ENCODE measurements around the gene LEMD1.

Gene LEMD1

DNA sequence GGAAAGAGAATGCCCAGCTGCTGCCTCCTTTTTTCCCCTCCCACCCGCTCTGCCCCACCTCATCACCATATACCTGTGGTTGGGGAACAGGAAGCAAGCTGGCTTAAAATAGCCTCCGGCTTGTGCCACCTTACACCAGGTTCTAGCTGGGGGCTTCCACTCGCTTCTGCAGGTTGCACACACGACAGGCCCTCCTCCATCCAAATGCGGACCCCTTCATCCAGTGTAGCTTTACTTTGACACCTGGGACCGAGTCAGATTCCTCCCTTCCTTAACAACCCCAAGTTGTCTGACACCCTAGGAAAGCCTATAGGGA, 19.4 kb upstream of the LEMD1 start (continued):
- TF ChIP-seq, protein P1, sequence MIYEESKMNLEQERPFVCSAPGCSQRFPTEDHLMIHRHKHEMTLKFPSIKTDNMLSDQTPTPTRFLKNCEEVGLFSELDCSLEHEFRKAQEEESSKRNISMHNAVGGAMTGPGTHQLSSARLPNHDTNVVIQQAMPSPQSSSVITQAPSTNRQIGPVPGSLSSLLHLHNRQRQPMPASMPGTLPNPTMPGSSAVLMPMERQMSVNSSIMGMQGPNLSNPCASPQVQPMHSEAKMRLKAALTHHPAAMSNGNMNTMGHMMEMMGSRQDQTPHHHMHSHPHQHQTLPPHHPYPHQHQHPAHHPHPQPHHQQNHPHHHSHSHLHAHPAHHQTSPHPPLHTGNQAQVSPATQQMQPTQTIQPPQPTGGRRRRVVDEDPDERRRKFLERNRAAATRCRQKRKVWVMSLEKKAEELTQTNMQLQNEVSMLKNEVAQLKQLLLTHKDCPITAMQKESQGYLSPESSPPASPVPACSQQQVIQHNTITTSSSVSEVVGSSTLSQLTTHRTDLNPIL (CRISPR knock-in tag; IDR thresholded peaks at IDR 0.05; ENCODE audit: low read depth), result no peak
- TF ChIP-seq, protein P2, sequence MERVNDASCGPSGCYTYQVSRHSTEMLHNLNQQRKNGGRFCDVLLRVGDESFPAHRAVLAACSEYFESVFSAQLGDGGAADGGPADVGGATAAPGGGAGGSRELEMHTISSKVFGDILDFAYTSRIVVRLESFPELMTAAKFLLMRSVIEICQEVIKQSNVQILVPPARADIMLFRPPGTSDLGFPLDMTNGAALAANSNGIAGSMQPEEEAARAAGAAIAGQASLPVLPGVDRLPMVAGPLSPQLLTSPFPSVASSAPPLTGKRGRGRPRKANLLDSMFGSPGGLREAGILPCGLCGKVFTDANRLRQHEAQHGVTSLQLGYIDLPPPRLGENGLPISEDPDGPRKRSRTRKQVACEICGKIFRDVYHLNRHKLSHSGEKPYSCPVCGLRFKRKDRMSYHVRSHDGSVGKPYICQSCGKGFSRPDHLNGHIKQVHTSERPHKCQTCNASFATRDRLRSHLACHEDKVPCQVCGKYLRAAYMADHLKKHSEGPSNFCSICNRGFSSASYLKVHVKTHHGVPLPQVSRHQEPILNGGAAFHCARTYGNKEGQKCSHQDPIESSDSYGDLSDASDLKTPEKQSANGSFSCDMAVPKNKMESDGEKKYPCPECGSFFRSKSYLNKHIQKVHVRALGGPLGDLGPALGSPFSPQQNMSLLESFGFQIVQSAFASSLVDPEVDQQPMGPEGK (CRISPR knock-in tag; IDR thresholded peaks at IDR 0.05; ENCODE audit: borderline replicate concordance), result no peak
- TF ChIP-seq, protein P3, sequence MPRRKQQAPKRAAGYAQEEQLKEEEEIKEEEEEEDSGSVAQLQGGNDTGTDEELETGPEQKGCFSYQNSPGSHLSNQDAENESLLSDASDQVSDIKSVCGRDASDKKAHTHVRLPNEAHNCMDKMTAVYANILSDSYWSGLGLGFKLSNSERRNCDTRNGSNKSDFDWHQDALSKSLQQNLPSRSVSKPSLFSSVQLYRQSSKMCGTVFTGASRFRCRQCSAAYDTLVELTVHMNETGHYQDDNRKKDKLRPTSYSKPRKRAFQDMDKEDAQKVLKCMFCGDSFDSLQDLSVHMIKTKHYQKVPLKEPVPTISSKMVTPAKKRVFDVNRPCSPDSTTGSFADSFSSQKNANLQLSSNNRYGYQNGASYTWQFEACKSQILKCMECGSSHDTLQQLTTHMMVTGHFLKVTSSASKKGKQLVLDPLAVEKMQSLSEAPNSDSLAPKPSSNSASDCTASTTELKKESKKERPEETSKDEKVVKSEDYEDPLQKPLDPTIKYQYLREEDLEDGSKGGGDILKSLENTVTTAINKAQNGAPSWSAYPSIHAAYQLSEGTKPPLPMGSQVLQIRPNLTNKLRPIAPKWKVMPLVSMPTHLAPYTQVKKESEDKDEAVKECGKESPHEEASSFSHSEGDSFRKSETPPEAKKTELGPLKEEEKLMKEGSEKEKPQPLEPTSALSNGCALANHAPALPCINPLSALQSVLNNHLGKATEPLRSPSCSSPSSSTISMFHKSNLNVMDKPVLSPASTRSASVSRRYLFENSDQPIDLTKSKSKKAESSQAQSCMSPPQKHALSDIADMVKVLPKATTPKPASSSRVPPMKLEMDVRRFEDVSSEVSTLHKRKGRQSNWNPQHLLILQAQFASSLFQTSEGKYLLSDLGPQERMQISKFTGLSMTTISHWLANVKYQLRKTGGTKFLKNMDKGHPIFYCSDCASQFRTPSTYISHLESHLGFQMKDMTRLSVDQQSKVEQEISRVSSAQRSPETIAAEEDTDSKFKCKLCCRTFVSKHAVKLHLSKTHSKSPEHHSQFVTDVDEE (CRISPR knock-in tag; IDR thresholded peaks at IDR 0.05), result no peak
- TF ChIP-seq SNAI2 (CRISPR knock-in tag; IDR thresholded peaks at IDR 0.05) (no peak), ESRRG (CRISPR knock-in tag; IDR thresholded peaks at IDR 0.05) (no peak), ZFP3 (CRISPR knock-in tag; IDR thresholded peaks at IDR 0.05) (no peak)

DNA sequence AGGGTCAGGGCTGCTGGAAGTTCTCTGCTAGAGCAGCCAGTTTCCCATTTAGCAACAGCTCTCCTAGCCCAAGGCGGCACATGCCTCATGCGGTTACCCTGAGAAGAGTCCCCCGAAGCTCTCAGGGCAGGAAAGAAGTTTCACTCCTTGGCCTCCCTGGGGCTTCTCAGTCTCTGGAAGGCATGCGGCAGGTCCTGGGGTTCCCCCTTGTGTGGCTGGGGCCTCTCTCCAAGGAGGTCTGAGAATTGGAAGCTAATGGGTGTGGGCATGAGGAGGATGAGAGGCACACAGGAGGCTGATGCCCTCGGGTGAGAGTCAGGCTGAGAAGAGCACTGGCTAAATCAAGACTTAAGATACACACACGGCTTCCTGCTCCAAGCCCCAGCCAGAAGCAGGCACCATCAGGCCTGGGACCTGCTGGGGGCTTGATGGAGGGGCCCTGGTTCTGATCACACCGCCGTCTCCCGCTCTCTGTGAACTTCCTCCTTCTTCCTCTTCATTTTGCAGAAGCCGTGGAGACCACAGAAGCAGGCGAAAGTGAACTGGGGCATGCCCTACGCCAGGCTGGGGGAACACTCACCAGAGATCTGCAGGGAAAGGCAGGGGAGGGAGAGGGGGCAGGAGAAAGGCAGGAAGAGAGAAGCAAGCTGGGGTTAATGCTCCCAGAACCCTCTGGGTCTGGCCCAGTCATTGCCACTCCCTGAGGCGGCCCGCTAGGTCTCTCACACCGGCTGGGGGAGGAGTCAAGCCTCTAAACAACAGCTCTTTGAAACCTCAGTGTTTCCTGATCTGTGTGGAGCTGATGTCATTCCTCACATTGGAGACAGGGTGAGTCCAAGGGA, 18.8 kb upstream of the LEMD1 start:
- TF ChIP-seq, protein P4, sequence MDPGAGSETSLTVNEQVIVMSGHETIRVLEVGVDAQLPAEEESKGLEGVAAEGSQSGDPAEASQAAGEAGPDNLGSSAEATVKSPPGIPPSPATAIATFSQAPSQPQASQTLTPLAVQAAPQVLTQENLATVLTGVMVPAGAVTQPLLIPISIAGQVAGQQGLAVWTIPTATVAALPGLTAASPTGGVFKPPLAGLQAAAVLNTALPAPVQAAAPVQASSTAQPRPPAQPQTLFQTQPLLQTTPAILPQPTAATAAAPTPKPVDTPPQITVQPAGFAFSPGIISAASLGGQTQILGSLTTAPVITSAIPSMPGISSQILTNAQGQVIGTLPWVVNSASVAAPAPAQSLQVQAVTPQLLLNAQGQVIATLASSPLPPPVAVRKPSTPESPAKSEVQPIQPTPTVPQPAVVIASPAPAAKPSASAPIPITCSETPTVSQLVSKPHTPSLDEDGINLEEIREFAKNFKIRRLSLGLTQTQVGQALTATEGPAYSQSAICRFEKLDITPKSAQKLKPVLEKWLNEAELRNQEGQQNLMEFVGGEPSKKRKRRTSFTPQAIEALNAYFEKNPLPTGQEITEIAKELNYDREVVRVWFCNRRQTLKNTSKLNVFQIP (CRISPR knock-in tag; IDR thresholded peaks at IDR 0.05; ENCODE audit: borderline replicate concordance, low read depth), result no peak
- TF ChIP-seq ZNF565 (CRISPR knock-in tag; conservative IDR thresholded peaks at IDR 0.05; ENCODE audit: low read depth), result no peak
- TF ChIP-seq PPARA (CRISPR knock-in tag; IDR thresholded peaks at IDR 0.05; ENCODE audit: borderline replicate concordance), result no peak
- TF ChIP-seq SNAI2 (CRISPR knock-in tag; IDR thresholded peaks at IDR 0.05), result no peak
- TF ChIP-seq, protein P5, sequence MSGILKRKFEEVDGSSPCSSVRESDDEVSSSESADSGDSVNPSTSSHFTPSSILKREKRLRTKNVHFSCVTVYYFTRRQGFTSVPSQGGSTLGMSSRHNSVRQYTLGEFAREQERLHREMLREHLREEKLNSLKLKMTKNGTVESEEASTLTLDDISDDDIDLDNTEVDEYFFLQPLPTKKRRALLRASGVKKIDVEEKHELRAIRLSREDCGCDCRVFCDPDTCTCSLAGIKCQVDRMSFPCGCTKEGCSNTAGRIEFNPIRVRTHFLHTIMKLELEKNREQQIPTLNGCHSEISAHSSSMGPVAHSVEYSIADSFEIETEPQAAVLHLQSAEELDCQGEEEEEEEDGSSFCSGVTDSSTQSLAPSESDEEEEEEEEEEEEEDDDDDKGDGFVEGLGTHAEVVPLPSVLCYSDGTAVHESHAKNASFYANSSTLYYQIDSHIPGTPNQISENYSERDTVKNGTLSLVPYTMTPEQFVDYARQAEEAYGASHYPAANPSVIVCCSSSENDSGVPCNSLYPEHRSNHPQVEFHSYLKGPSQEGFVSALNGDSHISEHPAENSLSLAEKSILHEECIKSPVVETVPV (CRISPR knock-in tag; IDR thresholded peaks at IDR 0.05), result no peak
- TF ChIP-seq BACH2 (CRISPR knock-in tag; IDR thresholded peaks at IDR 0.05; ENCODE audit: borderline replicate concordance), result no peak
- no peak; the same call in 2 of the 3 replicates for ATAC-seq

DNA sequence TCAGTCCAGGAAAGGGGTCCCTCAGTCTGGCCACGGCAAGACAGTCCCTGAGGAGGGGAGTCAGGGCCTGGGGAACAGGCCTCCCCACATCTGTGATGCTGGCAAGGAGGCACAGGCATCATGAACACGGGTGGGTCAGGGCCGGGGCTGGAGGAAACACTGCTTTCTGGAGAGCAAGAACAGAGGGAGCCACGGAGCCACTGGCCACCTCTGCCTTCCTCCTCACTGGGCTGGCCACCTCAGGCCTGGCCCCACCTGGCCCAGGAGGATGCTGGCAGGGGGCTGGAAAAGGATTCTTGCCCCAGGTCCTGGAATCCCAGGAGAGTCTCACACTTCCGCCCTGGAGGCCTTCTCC, 18.2 kb upstream of the LEMD1 start:
- no peak for TF ChIP-seq CSDC2 (CRISPR knock-in tag; IDR thresholded peaks at IDR 0.05)
- TF ChIP-seq RARB (CRISPR knock-in tag; IDR thresholded peaks at IDR 0.05), result no peak
- no peak for TF ChIP-seq OSR1 (CRISPR knock-in tag; IDR thresholded peaks at IDR 0.05)
- TF ChIP-seq, protein P5 (CRISPR knock-in tag; IDR thresholded peaks at IDR 0.05), result no peak
- no peak for TF ChIP-seq TOX (CRISPR knock-in tag; IDR thresholded peaks at IDR 0.05; ENCODE audit: borderline replicate concordance)
- no peak for TF ChIP-seq ZFP3 (CRISPR knock-in tag; IDR thresholded peaks at IDR 0.05)
- TF ChIP-seq SNAI2 (CRISPR knock-in tag; IDR thresholded peaks at IDR 0.05), result no peak
- no peak for TF ChIP-seq ZNF565 (CRISPR knock-in tag; conservative IDR thresholded peaks at IDR 0.05; ENCODE audit: low read depth)
- TF ChIP-seq ZFP30 (CRISPR knock-in tag; IDR thresholded peaks at IDR 0.05), result no peak
- no peak for TF ChIP-seq ISL1 (CRISPR knock-in tag; IDR thresholded peaks at IDR 0.05)
- TF ChIP-seq, protein P2 (CRISPR knock-in tag; IDR thresholded peaks at IDR 0.05; ENCODE audit: borderline replicate concordance), result no peak
- no peak for TF ChIP-seq GLIS3 (CRISPR knock-in tag; IDR thresholded peaks at IDR 0.05)
- TF ChIP-seq, protein P4 (CRISPR knock-in tag; IDR thresholded peaks at IDR 0.05; ENCODE audit: borderline replicate concordance, low read depth), result no peak
- TF ChIP-seq TCF4 (CRISPR knock-in tag; IDR thresholded peaks at IDR 0.05; ENCODE audit: borderline replicate concordance), result no peak
- no peak for TF ChIP-seq ZNF70 (CRISPR knock-in tag; IDR thresholded peaks at IDR 0.05)
- TF ChIP-seq ZNF8 (CRISPR knock-in tag; IDR thresholded peaks at IDR 0.05), result no peak
- ATAC-seq, result no peak

Data from SK-N-SH treated with all-trans-retinoic acid at 6 μM for 48 hours (cell line).